CD14-positive monocyte (primary cell): ENCODE measurements around the gene MDFIC. TPM values are rescaled to one million over a fixed set of nuclear protein-coding genes. Genes with fewer than 3 reads are reported as not detected.
A peak's percentile ranks its signal among the peaks of the same experiment; 100 is the strongest.

Experiments used
- DNase-seq, 3 donors: peaks; one replicate each; pipeline ENCODE4 v3.0.0-alpha.2; 2011 to 2022
- H2AFZ ChIP-seq: 2 replicates; pipeline ENCODE4 v1.6.0; 2012; ENCODE audit warnings: mild to moderate bottlenecking, low read depth, low read length, inconsistent platforms; ENCODE audit not compliant: insufficient read depth, poor library complexity, severe bottlenecking
- H3K27ac ChIP-seq, 2 donors: 1 replicate in 1 of 2; 2 replicates in 1 of 2; pipeline ENCODE4 v1.5.1; 2012 to 2013; ENCODE audit warnings: low read length in 2 of 2, control low read depth in 1 of 2, inconsistent platforms in 1 of 2, low read depth in 1 of 2, mild to moderate bottlenecking in 1 of 2
- H3K27me3 ChIP-seq, 2 donors: one replicate each; pipeline versions ENCODE4 v1.6.0 to v1.6.1; 2011 to 2013; ENCODE audit warnings: low read length in 2 of 2; ENCODE audit not compliant: control insufficient read depth in 2 of 2, insufficient read depth in 2 of 2
- H3K36me3 ChIP-seq, 2 donors: replicated peaks in 1 of 2; 1 replicate in 1 of 2; 2 replicates in 1 of 2; pipeline versions ENCODE4 v1.5.1 to v1.6.1; 2012 to 2013; ENCODE audit warnings: low read length in 2 of 2, control low read depth in 1 of 2, inconsistent platforms in 1 of 2, mild to moderate bottlenecking in 1 of 2; ENCODE audit not compliant: insufficient read depth in 2 of 2, control insufficient read depth in 1 of 2
- H3K4me1 ChIP-seq, 2 donors: 1 replicate in 1 of 2; 2 replicates in 1 of 2; pipeline versions ENCODE4 v1.5.1 to v1.6.1; 2012 to 2013; ENCODE audit warnings: low read length in 2 of 2, control low read depth in 1 of 2, inconsistent platforms in 1 of 2, mild to moderate bottlenecking in 1 of 2, moderate library complexity in 1 of 2; ENCODE audit not compliant: insufficient read depth in 2 of 2, control insufficient read depth in 1 of 2
- H3K4me2 ChIP-seq: replicated peaks from 2 replicates; pipeline ENCODE3; 2012; ENCODE audit warnings: low read length, moderate library complexity, mild to moderate bottlenecking; ENCODE audit not compliant: poor library complexity, severe bottlenecking; ENCODE audit errors: extremely low read depth
- H3K4me3 ChIP-seq, 3 experiments: fragments of 200-600 bp in 1 of 3; sonication (generic) in 1 of 3; replicated peaks in 1 of 3; 1 replicate in 2 of 3; 2 replicates in 1 of 3; pipeline ENCODE4 v1.5.1; 2011 to 2013; ENCODE audit warnings: low read length in 3 of 3, mild to moderate bottlenecking in 3 of 3, control low read depth in 2 of 3, low read depth in 2 of 3, inconsistent platforms in 1 of 3, moderate library complexity in 1 of 3
- H3K79me2 ChIP-seq: 2 replicates; pipeline ENCODE4 v1.6.0; 2012; ENCODE audit warnings: mild to moderate bottlenecking, control low read depth, inconsistent platforms, low read length, moderate library complexity; ENCODE audit not compliant: insufficient read depth
- H3K9ac ChIP-seq: 2 replicates; pipeline ENCODE4 v1.6.0; 2017; ENCODE audit warnings: low read length, mild to moderate bottlenecking; ENCODE audit not compliant: insufficient read depth, poor library complexity, severe bottlenecking
- H3K9me3 ChIP-seq, 2 donors: replicated peaks in 1 of 2; 1 replicate in 1 of 2; 2 replicates in 1 of 2; pipeline versions ENCODE4 v1.5.1 to v1.6.1; 2012 to 2013; ENCODE audit warnings: low read length in 2 of 2, control low read depth in 1 of 2; ENCODE audit not compliant: control insufficient read depth in 1 of 2, insufficient read depth in 1 of 2
- H4K20me1 ChIP-seq: 2 replicates; pipeline ENCODE4 v1.6.0; 2012; ENCODE audit warnings: mild to moderate bottlenecking, low read length, control low read depth, moderate library complexity; ENCODE audit not compliant: insufficient read depth
- H3K27ac Mint-ChIP-seq, 7 donors: one replicate each; pipeline ENCODE4 v1.8.0; 2020; ENCODE audit warnings: mild to moderate bottlenecking in 7 of 7, mixed read lengths in 7 of 7, moderate library complexity in 6 of 7, inconsistent platforms in 2 of 7
- H3K27me3 Mint-ChIP-seq, 3 donors: one replicate each; pipeline ENCODE4 v1.8.0; 2021 to 2022; ENCODE audit warnings: low read depth in 3 of 3, mild to moderate bottlenecking in 3 of 3, mixed read lengths in 3 of 3, moderate library complexity in 3 of 3, inconsistent platforms in 1 of 3
- H3K36me3 Mint-ChIP-seq, 2 donors: one replicate each; pipeline ENCODE4 v1.8.0; 2020; ENCODE audit warnings: mixed read lengths in 2 of 2, inconsistent platforms in 1 of 2, mild to moderate bottlenecking in 1 of 2
- H3K4me1 Mint-ChIP-seq: one replicate; pipeline ENCODE4 v1.8.0; 2020; ENCODE audit warnings: mild to moderate bottlenecking, mixed read lengths
- H3K4me3 Mint-ChIP-seq, 2 donors: one replicate each; pipeline ENCODE4 v1.8.0; 2020; ENCODE audit warnings: mild to moderate bottlenecking in 2 of 2, mixed read lengths in 2 of 2, moderate library complexity in 1 of 2
- H3K9me3 Mint-ChIP-seq, 7 donors: one replicate each; pipeline ENCODE4 v1.8.0; 2020 to 2022; ENCODE audit warnings: mixed read lengths in 7 of 7, mild to moderate bottlenecking in 6 of 7, moderate library complexity in 6 of 7, inconsistent platforms in 2 of 7
- CTCF ChIP-seq: fragments of 200-600 bp; IDR thresholded peaks from one replicate; pipeline ENCODE4 v1.8.0; 2022; ENCODE audit warnings: antibody characterized with exemption, mild to moderate bottlenecking
- WGBS: methylation state at CpG from one replicate; pipeline ENCODE4 v1.1.5; 2013; ENCODE audit warnings: missing lambda C conversion rate; ENCODE audit not compliant: insufficient coverage; 5-methylcytosine and 5-hydroxymethylcytosine counted together
- intact Hi-C, 2 donors: fragments of 100-400 bp; cut with micrococcal nuclease; formaldehyde crosslinking; loops; one replicate each; pipeline versions ENCODE4 v1.15.0 to v1.15.1; 2023
- polyA plus RNA-seq, 3 donors: library from polyadenylated mRNA; depleted of rRNA in 1 of 3; unstranded in 2 of 3; stranded (reverse) in 1 of 3; fragments of 300-500 nt in 2 of 3; fragments of >200 nt in 1 of 3; fragmentation: Illumina TruSeq in 2 of 3; gene quantifications; 1 replicate in 2 of 3; 2 replicates in 1 of 3; pipeline ENCODE4 v1.2.3, GENCODE V29; 2012 to 2021

The MDFIC gene
- polyA plus RNA-seq, 3 donors, result 13.0 to 30.0 (median 19.9) TPM

- Mint-ChIP-seq H3K4me3 (no peak overlapping the region), H3K27me3 (no peaks in the 10 kb centered on the region), H3K27ac (no peak overlapping the region), H3K4me1 (peaks cover 51% of the 10 kb centered on the region), H3K36me3 (peaks cover 10 to 15% of the 10 kb centered on the region in 2 donors), H3K9me3 (no peaks in the 10 kb centered on the region)
- H3K27ac ChIP-seq, result peak overlapping the region in 1 of 2 donors; percentile 47
- no peaks in the 10 kb centered on the region for H3K27me3 ChIP-seq
- peaks cover 20% of the 10 kb centered on the region for H4K20me1 ChIP-seq
- no peak for DNase-seq
- no peak overlapping the region for H3K4me2 ChIP-seq
- no peak overlapping the region for H3K4me3 ChIP-seq
- no peaks in the 10 kb centered on the region for H3K9me3 ChIP-seq
- no peak overlapping the region for H3K9ac ChIP-seq
- no CpG with 5 or more reads among the region's 4 CpGs for WGBS
- intact Hi-C loops, result no loop called here
- no peaks in the 10 kb centered on the region for H3K36me3 ChIP-seq
- no peak for TF ChIP-seq CTCF
- no peak overlapping the region for H2AFZ ChIP-seq
- peaks cover 13 to 35% of the 10 kb centered on the region in 2 donors for H3K4me1 ChIP-seq
- H3K79me2 ChIP-seq, result peaks cover 96% of the 10 kb centered on the region
Measured at GRCh38 chr7:114969096-114969495, 47.2 kb downstream of the MDFIC start.

DNA sequence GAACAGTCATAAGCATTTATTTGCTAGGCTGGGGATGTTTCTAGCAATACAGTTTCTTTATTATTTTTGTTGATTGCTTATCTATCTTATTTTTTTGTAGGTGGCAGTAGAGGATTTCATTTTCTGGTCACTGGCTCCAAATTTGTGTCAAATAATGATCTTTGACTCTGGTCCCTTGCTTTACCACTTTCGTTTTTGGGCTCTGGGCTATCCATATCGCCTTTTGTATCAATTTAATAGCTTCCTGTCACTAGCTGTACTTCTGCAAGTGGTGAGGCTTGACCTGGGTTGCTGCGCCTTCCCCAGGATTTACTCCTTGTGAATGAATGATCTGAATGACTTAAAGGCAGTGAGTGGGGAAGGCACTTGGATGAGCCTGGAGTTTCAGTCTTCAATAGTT, 48.4 kb downstream of the MDFIC start:
- peak overlapping the region in 1 of 2 donors; percentile 53 for H3K27ac ChIP-seq
- H3K9me3 ChIP-seq, result no peaks in the 10 kb centered on the region
- Mint-ChIP-seq H3K27me3 (no peaks in the 10 kb centered on the region), H3K9me3 (no peaks in the 10 kb centered on the region), H3K4me3 (peak overlapping the region in 1 of 2 donors; percentile 60), H3K4me1 (peaks cover 58% of the 10 kb centered on the region), H3K27ac (peak overlapping the region in 4 of 7 donors; percentile 7 to 70 (median 62)), H3K36me3 (peaks cover 5 to 11% of the 10 kb centered on the region in 2 donors)
- H3K4me2 ChIP-seq, result peak overlapping the region; percentile 10
- DNase-seq, result no peak
- intact Hi-C loops, result loop anchor here in 1 of 2 donors (5.0 kb wide), 1 partner anchor 48 kb away; the partner anchor contains the start of gene MDFIC
- no peak for TF ChIP-seq CTCF
- peaks cover 15 to 36% of the 10 kb centered on the region in 2 donors for H3K4me1 ChIP-seq
- peaks cover 96% of the 10 kb centered on the region for H3K79me2 ChIP-seq
- H3K27me3 ChIP-seq, result no peaks in the 10 kb centered on the region
- H4K20me1 ChIP-seq, result peaks cover 20% of the 10 kb centered on the region
- no peak overlapping the region for H3K9ac ChIP-seq
- H3K4me3 ChIP-seq, result peak overlapping the region in 1 of 3 experiments; percentile 6
- no peaks in the 10 kb centered on the region for H3K36me3 ChIP-seq
- no CpG with 5 or more reads among the region's 3 CpGs for WGBS
- H2AFZ ChIP-seq, result no peak overlapping the region
